ENCODE data around the gene PCDH8.

PCDH8 gene

DNA sequence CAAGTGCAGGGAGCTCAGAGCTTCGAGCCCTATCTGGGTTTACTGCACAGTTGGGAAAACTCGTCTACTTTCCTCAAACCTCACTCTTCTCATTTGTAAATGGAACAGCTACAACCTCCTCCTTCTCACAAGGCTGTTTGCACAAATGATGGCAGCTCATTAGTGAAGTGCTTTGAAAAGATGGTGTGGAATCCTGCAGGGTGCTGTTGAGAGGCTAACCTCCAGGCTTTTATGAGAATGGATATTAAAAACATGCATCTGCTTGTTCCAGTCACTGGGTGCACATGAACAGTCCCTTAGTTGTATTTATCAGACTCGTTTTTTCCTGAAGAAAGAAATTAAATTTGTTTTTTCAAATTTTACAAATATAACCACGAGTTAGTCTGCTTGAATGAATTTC, 36.6 kb downstream of the PCDH8 start:
- no peak overlapping the region for H3K27ac ChIP-seq
- TF ChIP-seq ZFX (IDR thresholded peaks at IDR 0.05) = no peak
- TF ChIP-seq, protein P1, sequence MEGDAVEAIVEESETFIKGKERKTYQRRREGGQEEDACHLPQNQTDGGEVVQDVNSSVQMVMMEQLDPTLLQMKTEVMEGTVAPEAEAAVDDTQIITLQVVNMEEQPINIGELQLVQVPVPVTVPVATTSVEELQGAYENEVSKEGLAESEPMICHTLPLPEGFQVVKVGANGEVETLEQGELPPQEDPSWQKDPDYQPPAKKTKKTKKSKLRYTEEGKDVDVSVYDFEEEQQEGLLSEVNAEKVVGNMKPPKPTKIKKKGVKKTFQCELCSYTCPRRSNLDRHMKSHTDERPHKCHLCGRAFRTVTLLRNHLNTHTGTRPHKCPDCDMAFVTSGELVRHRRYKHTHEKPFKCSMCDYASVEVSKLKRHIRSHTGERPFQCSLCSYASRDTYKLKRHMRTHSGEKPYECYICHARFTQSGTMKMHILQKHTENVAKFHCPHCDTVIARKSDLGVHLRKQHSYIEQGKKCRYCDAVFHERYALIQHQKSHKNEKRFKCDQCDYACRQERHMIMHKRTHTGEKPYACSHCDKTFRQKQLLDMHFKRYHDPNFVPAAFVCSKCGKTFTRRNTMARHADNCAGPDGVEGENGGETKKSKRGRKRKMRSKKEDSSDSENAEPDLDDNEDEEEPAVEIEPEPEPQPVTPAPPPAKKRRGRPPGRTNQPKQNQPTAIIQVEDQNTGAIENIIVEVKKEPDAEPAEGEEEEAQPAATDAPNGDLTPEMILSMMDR (conservative IDR thresholded peaks at IDR 0.05) = no peak

DNA sequence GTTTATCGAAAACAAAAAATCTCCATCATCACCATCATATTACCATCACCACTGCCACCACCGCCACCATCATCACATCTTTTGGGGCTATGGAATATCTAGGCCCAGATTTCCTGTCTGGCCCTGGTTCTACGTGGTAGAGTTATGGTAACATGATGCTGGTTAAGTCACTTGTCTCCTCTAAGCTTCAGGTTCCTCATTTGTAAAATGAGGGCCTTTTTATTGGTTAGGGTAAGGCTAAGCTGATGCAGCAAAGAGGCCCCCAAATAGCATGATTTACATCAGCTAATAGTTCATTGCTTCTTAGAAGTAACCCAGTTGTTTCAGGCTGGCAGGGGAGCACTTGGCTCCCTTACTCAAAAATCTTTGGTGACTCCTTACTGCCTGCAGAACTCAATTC, 37.9 kb downstream of the PCDH8 start:
- no peak overlapping the region for H3K27ac ChIP-seq
- TF ChIP-seq ZFX (IDR thresholded peaks at IDR 0.05) = no peak
- TF ChIP-seq, protein P1 (conservative IDR thresholded peaks at IDR 0.05) = no peak

DNA sequence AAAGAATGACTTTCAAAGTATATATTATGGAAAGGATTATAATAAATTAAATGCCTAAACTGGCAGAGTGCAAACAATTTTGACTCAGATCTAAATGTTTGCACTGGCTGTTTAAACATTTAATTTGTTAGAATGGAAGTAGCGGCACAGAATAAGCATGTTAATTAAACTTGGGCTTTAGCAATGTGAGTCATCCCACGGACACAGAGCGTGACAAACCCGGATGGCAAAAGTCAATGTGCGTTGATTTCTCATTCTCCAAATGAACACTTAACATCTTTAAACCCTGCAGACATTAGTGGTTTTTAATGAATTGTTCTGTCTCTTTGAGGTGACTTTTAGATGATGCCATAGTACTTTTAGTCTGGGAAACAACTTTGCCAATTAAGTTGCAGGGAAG, 38.4 kb downstream of the PCDH8 start:
- TF ChIP-seq, protein P1 (conservative IDR thresholded peaks at IDR 0.05) = no peak
- no peak for TF ChIP-seq ZFX (IDR thresholded peaks at IDR 0.05)
- no peak overlapping the region for H3K27ac ChIP-seq

DNA sequence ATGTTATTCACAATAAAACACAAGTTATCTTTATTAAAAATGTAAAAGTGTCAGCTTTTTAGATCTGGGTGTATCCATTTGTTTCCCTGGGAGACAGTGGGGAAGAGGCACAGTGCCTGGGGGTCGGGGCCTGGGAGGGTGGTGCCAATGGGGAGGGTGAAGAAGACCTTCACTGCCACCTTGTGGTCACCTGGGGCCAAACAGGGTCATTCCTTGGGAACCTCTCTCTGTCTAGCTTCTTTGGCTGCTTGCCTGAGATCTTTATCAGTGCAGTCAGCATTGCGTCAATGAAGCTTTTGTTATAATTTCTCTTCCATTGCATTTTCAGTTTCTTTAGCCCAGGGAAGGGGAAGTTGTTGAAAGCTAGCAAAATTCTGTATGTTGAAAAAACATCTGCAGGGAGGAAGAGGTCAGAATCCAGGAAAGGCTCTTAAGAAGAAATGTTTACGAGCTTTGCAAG, 39.1 kb downstream of the PCDH8 start:
- TF ChIP-seq ZFX (IDR thresholded peaks at IDR 0.05) = no peak
- TF ChIP-seq, protein P1 (conservative IDR thresholded peaks at IDR 0.05) = peak; percentile 82
- no peak overlapping the region for H3K27ac ChIP-seq

DNA sequence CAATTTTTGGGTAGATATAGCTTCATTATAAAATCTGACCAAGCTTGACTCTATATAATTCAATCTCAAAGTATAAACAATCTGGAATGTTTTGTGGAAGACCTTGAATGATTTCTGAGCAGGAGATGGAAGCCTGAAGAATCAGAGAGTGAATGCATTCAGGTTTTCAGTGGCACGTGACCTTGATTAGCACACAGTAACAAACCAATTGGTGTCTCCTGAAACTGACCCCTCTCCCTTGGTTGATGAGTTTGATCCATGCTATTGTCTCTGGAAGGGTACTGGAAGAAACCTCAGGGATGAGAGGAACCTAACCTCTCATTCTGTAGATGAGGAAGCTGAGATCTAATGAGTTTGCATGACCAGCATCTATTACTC, 39.6 kb downstream of the PCDH8 start:
- TF ChIP-seq, protein P1 (conservative IDR thresholded peaks at IDR 0.05) = no peak
- no peak for TF ChIP-seq ZFX (IDR thresholded peaks at IDR 0.05)
- H3K27ac ChIP-seq = no peak overlapping the region

DNA sequence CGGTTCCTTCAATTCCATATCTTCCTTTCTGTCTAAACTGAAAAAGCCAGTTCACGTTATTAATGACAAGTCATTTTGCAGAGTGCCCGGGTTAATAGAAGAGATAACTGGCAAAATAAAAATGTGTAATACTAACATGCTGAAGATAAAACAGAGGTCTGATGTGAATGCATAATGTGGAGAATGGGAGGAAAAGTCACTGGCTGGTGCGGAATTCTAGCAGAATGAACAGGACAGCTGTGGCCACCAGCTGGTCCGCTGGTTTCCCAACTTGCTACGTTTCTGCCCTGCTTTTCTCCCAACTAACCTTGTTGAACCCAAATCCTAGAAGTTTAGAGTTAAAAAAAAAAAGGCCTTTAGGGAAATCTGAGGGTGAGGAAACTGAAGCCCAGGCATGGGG, 42.4 kb downstream of the PCDH8 start:
- TF ChIP-seq, protein P1 (conservative IDR thresholded peaks at IDR 0.05) = no peak
- no peak for TF ChIP-seq ZFX (IDR thresholded peaks at IDR 0.05)

DNA sequence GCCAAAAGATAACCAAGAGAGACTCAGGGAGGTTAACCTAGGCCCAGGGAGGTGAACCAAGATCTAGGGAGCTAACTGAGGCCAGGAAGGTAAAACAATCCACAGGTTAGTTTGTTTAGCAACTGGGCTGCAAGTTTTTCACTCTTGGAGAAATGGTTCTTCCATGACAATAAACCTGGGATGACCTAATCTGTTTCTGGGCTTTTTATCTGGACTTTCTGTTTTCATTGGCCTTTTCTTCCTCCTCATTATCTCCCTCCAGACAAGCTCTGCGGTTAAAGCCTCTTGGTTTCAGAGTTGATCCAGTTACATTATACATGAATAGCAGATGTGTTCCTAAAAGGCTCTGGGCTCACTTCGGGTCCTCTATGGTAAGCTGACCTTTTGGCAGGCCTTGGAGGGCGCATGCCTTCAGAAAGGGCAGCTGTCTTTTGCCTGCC, 44.2 kb downstream of the PCDH8 start:
- no peak for TF ChIP-seq ZFX (IDR thresholded peaks at IDR 0.05)
- TF ChIP-seq, protein P1 (conservative IDR thresholded peaks at IDR 0.05) = no peak

More for the DNA sequence above, 42.4 kb downstream of the PCDH8 start:
- no peak overlapping the region for H3K27ac ChIP-seq

More for the DNA sequence above, 44.2 kb downstream of the PCDH8 start:
- no peak overlapping the region for H3K27ac ChIP-seq

All from C4-2B (cell line).